H1 (cell line): ENCODE data around the gene NFASC.

Experiments used
- BCL11A ChIP-seq, 2 experiments: IDR thresholded peaks; one replicate each; pipeline ENCODE4 v1.6.1; 2011; ENCODE audit warnings: low read depth in 2 of 2, low read length in 2 of 2, mild to moderate bottlenecking in 2 of 2
- EP300 ChIP-seq, 2 experiments: IDR thresholded peaks; 1 replicate in 1 of 2; 2 replicates in 1 of 2; pipeline ENCODE4 v1.6.1; 2011 to 2012; ENCODE audit warnings: low read depth in 2 of 2, low read length in 2 of 2, mild to moderate bottlenecking in 2 of 2, borderline replicate concordance in 1 of 2, inconsistent platforms in 1 of 2, moderate library complexity in 1 of 2
- EZH2 ChIP-seq: fragments of 200-600 bp; sonication (generic); IDR thresholded peaks from 2 replicates; pipeline ENCODE4 v1.7.1; 2012; ENCODE audit warnings: low read depth, mild to moderate bottlenecking, moderate library complexity, low read length, inconsistent platforms; ENCODE audit not compliant: severe bottlenecking
- FOSL1 ChIP-seq: IDR thresholded peaks from 2 replicates; pipeline ENCODE4 v1.6.1; 2011; ENCODE audit warnings: mild to moderate bottlenecking, low read depth, low read length, moderate library complexity; ENCODE audit not compliant: insufficient read depth
- GTF2F1 ChIP-seq: IDR thresholded peaks from 2 replicates; pipeline ENCODE4 v1.6.1; 2012; ENCODE audit warnings: low read depth, low read length, improper control_type of control experiment, borderline replicate concordance
- HDAC6 ChIP-seq: IDR thresholded peaks from one replicate; pipeline ENCODE4 v1.7.1; 2012; ENCODE audit warnings: low read depth, mild to moderate bottlenecking, inconsistent platforms, low read length, moderate library complexity
- POLR2A ChIP-seq, 2 experiments: IDR thresholded peaks; 1 replicate in 1 of 2; 2 replicates in 1 of 2; pipeline ENCODE4 v1.6.1; 2011; ENCODE audit warnings: low read depth in 2 of 2, low read length in 2 of 2, mild to moderate bottlenecking in 2 of 2; ENCODE audit errors: control extremely low read depth in 1 of 2
- SIN3A ChIP-seq, 2 experiments: IDR thresholded peaks in 1 of 2; conservative IDR thresholded peaks in 1 of 2; 2 replicates each; pipeline ENCODE4 v1.6.1; 2011 to 2012; ENCODE audit warnings: low read length in 2 of 2, improper control_type of control experiment in 1 of 2, low read depth in 1 of 2, mild to moderate bottlenecking in 1 of 2
- TBP ChIP-seq: IDR thresholded peaks from 2 replicates; pipeline ENCODE4 v1.6.1; 2011; ENCODE audit warnings: low read depth, low read length, improper control_type of control experiment
- TF ChIP-seq, protein P1 (sequence below): IDR thresholded peaks from 2 replicates; pipeline ENCODE4 v1.6.1; 2012; ENCODE audit warnings: inconsistent platforms
- TF ChIP-seq, protein P2 (sequence below), 3 experiments: IDR thresholded peaks; 1 replicate in 2 of 3; 2 replicates in 1 of 3; pipeline versions ENCODE4 v1.5.1 to v1.6.1; 2011; ENCODE audit warnings: low read length in 3 of 3, mild to moderate bottlenecking in 3 of 3, inconsistent platforms in 2 of 3, low read depth in 1 of 3, moderate library complexity in 1 of 3; ENCODE audit not compliant: insufficient read depth in 1 of 3; ENCODE audit errors: control extremely low read depth in 1 of 3

DNA sequence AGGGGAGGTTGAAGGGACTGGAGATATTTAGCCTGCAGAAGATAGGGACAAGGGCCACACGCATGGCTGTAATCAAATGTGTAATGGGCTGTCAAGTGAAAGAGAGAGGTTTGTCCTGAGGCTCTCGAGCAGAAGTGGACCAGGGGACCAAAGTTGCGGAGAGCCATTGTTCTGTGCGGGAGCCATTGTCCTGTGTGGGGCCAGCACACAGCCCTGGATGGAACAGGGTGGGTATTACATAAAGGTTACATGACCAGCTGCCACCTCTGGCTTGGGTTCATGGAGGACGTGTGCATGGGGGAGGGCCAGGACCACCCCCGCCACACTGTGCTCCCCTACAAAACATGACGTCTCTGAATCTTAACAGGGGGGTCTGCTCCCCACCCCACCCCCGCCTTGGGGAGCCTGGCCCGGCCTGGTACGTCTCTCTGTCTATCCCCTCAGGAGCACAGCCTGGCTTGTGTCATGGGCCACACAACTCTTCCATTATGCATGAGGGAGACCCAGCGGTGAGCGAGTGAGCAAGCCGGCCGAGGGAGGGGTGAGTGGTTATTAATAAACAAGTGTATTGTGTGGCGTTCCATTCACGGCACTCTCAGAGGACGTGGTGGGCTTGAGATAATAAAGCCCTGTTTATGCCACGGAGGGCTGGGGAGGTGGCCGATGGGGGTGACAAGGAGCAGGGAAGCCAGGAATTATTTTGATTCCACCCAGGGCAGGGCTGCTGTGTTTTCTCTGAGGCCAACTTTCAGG lies at the start of gene NFASC:
- no peak for TF ChIP-seq BCL11A (IDR thresholded peaks at IDR 0.05; ENCODE audit: low read depth in 2 of 2, low read length in 2 of 2)
- no peak for TF ChIP-seq HDAC6
- no peak for TF ChIP-seq TBP
- TF ChIP-seq POLR2A (IDR thresholded peaks at IDR 0.05; ENCODE audit: control extremely low read depth in 1 of 2, low read depth in 2 of 2, low read length in 2 of 2) = no peak
- TF ChIP-seq, protein P1, sequence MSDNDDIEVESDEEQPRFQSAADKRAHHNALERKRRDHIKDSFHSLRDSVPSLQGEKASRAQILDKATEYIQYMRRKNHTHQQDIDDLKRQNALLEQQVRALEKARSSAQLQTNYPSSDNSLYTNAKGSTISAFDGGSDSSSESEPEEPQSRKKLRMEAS = no peak
- TF ChIP-seq SIN3A (conservative IDR thresholded peaks at IDR 0.05 in 1 of 2, IDR thresholded peaks at IDR 0.05 in 1 of 2; ENCODE audit: low read depth in 1 of 2, low read length in 2 of 2) = no peak
- TF ChIP-seq, protein P2, sequence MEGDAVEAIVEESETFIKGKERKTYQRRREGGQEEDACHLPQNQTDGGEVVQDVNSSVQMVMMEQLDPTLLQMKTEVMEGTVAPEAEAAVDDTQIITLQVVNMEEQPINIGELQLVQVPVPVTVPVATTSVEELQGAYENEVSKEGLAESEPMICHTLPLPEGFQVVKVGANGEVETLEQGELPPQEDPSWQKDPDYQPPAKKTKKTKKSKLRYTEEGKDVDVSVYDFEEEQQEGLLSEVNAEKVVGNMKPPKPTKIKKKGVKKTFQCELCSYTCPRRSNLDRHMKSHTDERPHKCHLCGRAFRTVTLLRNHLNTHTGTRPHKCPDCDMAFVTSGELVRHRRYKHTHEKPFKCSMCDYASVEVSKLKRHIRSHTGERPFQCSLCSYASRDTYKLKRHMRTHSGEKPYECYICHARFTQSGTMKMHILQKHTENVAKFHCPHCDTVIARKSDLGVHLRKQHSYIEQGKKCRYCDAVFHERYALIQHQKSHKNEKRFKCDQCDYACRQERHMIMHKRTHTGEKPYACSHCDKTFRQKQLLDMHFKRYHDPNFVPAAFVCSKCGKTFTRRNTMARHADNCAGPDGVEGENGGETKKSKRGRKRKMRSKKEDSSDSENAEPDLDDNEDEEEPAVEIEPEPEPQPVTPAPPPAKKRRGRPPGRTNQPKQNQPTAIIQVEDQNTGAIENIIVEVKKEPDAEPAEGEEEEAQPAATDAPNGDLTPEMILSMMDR (IDR thresholded peaks at IDR 0.05; ENCODE audit: control extremely low read depth in 1 of 3, insufficient read depth in 1 of 3, low read depth in 1 of 3, low read length in 3 of 3) = no peak
- TF ChIP-seq FOSL1 = no peak
- no peak for TF ChIP-seq GTF2F1
- no peak for TF ChIP-seq EP300 (IDR thresholded peaks at IDR 0.05; ENCODE audit: borderline replicate concordance in 1 of 2, low read depth in 2 of 2, low read length in 2 of 2)
- TF ChIP-seq EZH2 = no peak
